GM21717 (cell line): ENCODE measurements around the gene GP1BB.

Source experiments
- ATAC-seq: cut with Tn5 transposase; IDR thresholded peaks from one replicate; pipeline ENCODE4 v1.9.1; 2021; ENCODE audit warnings: mild to moderate bottlenecking, moderate library complexity; ENCODE audit not compliant: unreplicated experiment

Gene GP1BB

DNA sequence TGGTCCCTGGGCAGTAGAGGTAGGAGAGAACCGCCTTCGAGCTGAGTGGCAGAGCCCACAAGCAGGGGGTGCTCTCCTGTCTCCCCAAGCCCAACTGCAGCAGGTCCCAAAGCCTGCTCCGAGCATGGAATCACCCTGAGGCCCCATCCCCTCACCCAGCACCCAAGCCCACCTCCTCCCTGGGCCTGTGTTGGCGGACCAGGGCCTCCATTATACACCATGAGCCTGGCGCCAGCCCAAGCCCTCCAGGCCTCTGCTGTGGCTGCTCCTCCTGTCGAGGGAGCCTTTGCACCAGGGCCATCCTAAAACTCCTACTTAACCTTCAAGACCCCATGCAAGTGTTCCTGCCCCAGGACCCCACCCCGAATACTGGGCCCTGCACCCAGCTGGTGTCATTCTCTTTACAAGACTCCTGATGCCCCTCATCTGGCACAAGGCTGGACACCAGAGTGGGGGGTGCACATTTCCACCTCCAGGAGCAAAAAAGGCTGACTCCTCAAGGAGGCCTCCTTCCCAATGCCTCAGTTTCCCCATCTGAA is 16.6 kb downstream of the GP1BB start:
- no peak for ATAC-seq

DNA sequence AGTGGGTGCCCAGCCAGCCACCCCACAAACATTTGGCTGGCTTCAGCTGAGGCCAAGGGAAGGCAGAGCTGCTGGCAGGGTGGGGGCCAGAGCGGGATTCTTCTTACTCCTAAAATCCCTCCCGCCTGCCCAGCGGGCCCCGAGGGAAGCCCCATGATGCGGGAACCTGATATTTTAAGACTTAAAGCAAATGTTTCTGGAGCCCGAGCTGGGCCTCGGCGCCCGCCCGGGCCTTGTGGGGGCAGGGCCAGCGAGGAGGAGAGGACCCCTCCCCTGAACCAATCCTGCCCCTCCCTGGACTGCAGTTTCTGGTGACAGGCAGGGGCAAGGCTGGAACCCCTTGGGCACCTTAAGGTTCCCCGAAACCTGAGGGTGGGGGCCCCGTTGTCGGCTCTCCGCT is 17.2 kb downstream of the GP1BB start:
- ATAC-seq, result no peak

DNA sequence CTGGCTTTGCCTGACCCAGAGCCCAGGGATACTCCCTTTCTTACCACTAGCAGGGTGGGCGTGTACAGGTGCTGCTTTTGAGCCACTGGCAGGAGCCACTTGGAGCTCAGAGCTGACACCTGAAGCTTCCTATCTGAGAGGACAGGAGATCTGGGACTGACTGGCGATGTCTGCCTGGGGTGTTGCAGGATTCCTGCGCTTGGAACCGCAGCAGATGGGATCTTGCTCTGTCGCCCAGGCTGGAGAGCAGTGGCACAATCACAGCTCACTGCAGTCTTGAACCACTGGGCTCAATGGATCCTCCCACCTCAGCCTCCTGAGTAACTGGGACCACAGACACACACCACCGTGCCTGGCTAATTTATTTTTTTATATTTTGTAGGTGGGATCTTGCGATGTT is 17.7 kb downstream of the GP1BB start:
- no peak for ATAC-seq

DNA sequence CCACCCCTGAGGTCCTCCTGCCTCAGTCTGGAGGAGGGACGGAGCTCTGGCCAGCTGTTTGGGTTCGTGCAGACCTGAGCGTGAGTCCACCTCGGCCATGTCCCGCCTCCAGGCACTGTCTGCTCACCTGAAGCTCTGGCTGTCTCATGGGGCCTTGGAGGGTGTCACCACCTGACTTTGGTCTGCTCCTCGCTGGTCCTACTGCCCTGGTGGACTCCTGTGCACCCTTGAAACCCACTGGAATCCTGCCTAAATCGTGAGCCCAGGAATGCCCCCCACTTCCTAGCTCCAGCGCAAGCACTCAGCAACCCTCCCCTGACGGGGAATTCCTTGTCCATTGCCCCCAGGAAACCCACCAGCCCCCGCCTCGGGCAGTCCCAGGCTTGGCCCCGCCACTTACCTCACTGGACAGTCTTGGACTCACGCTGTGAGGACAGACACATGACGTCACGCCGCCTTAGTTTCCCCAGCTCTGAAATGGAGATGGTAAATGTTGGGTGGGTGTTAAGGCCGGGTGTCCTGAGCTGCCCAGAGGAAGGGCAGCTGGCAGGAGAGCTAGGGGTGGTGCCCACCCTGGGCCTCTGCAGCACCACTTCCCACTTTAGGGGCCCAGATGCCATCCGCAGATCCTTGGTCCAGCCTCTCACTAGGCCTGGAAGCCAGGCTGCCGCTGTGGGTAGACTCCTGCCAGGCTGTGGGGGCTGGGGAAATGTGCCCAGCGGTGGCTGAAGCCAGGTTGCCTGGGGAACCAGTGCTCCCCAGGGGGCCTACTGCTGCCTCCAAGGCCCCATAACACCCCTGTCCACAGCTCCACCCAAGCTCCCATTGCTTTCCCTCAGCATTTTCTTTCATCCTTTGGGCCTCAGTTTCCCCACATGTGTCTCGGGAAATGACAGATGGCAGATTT is 19.1 kb downstream of the GP1BB start:
- ATAC-seq, result no peak

DNA sequence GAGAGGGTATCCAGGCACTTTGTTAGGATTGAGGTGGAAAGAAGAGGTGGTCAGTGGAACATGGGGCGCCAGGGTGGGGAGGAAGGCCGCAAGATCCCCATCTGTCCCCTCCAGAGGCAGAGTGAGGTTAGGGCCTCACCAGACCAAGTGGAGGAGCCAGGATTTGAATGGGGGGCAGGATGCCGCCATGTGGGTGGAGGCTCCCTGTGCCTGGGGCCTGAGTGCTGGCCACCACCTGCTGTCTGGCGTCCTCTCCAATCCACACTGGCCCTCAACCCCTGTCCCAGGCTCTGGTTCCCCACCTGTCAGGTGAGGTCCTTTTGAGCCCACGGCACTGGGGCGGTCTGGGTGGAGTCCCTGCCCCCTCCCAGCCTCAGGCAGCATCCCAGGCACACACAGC is 19.7 kb downstream of the GP1BB start:
- no peak for ATAC-seq

DNA sequence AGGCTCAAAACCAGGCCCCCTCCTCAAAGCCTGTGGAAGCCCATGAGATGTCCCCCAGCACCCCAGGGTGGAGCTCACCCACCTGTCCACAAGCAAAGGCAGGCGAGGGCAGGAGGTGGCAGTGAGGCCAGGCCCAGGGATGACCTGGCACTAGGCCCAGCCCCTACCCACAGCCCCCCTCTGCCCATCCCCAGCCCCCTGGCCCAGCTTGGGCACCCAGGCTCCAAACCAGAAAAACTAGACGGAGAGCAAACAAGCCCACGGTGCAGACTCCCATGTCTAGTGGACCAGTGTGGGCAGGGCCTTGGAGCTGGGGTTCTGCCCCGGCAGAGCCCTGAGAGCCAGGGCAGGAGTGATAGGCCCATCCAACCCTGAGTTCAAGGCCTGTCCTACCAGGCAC is 20.3 kb downstream of the GP1BB start:
- ATAC-seq, result no peak

DNA sequence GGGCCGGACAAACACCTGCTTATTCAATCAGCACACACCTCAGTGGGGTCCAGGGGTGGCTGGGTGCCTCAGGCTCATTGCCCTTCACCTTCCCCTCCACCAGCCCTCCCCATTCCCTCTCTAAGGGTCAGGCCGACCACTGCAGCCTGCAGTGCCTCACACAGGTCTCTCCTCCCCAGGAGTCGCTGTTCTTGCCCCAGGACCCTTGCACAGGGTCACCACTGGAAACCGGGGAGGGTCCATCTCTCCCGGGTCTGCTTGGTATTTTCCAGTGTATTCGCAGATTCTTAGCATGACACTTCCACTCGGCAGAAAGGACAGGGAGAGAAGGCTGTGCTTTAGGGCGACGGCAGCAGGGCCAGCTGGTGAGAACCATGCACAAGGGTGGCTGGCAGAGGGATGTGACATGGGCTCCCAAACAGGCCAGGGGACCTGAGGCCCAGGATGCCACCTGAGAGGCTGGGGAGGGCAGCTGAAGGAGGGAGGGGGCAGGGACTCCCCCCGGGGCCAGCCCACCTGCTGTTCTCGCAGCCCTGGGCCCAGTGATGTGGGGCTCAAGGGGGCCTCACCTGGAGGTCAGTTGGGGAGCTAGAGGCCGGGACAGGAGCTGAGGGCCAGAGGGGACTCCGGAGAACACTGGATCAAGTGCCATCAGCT is 21.1 kb downstream of the GP1BB start:
- no peak for ATAC-seq

DNA sequence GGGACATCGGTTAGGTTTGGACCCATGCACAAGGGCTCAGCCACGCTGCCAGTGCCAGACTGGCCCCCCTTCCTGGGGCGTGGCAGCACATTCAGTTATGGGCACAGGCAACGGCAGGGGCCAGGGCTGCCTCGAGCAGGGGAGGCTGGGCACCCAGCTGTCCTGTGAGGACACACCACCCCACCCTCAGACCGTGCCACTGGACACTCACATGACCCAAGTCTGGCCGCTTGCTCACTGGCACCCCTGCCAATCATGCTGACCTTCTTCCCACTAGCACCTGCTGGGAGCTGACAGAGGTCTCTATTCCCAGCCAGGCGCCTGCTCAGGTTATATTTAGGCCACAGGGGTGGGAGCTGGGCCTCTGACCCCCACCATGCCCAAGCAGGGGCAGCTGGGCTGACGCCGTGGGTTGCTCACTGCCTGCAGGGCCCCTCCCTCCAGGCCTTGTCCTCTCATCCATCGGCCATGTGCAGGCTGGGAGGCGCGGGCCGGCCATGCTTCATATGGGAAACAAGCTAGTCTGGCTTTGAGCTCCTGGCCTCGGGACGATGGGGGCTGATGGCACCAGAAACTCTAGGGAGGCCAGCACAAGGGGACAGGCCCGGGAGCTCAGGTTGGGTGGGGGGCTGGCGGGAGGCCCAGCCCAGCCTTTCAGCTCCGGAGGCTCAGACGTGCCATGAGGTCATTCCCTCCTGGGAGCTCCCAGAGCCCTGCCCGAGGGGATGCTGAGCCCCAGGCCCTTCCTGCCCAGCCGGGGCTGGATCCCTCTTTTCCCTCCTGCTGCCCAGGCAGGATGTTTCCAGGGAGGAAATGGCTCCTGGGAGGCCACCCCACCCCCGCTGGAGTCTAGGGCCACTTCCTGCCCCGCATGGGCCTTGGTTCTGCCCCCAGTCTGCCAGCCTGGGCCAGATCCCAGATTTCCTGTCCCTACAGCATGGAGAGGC is 22.1 kb downstream of the GP1BB start:
- ATAC-seq, result no peak

DNA sequence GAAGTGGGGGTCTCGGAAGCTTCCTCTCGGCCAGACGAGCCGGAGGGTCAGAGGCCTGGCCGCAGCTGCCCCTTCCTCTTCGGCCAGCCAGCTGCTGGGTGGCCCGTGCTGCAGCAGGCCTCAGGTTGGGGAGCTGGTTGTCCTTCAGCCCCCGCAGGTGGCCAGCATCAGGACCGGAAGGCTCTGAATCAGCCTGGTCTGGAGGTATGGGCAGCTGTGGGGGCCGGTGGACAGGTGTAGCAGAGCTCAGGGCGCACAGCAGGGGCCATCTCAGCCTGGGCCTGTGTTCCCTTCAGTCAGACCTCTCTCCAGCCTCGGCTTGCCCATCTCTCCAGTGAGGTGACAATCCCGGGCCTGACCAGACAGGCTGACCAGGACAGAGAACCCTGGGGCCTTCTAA is 23.4 kb downstream of the GP1BB start:
- no peak for ATAC-seq

DNA sequence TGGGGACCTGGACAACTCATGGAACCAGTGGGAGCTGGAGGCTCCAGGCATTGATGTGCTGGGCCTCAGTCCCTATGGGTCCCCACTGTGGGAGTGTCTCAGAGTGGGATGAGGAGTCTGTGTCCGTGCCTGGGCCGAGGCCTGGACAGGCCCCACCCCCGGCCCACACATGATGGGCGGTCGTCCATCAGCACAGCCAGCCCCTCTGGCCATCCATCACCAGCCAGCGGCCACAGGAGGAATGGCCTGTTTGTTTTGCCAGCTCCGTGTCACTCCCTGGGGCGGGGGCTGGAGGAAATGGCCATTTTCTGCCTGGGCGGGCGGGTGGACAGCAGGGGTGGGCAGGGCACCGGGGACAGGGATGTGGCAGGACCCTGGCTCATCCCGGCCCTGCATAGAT is 24.2 kb downstream of the GP1BB start:
- no peak for ATAC-seq

DNA sequence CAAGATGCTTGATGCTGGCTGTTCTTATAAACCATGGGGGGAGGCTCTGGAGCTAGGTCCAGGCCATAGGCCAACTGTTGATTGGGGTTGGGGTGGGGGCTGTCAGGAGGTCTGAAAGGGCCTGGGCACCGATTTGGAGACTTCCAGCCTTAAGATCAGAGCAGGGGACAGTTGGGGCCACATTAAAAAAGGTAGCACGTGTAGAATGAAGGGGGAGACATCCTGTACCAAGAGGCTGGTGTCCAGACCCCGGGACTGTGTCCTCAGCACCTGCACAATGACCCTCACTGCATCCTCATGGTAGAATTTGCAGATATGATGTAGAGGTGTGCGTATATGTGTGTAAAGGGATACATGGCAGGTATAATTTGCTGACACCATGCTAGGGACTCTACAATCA is 24.8 kb downstream of the GP1BB start:
- ATAC-seq, result no peak

DNA sequence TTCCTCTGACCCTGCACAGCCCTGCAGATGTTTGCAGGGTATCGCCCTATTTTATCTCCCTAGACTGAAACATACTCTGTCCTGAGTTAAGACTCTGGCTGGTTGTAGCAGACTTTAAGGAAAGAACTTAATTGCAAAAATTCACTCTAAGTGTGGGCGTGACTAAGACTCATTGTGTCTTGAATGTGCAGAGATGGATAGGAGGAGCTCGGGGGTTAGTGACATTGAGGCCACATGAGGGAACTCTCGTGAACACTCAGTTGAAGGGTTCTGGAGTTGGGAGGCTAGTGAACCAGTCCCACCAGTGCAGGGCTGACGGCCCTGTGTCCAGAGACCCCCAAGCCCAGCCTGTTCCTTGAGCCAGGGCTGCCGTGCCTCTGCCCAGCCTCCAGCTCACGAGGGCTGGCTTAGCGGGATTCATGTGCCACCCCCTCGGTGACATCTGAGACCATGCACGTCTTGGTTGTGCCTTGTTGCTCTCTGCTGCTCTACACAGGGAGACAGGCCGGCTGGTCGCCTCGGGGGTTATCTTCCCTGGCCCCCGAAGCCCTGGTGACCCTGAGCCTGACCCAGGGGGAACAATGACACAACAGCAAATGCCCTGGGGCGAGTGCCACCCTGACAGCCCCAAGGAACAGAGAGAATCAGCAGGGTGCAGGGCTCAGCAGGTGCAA is 25.8 kb downstream of the GP1BB start:
- ATAC-seq, result no peak

DNA sequence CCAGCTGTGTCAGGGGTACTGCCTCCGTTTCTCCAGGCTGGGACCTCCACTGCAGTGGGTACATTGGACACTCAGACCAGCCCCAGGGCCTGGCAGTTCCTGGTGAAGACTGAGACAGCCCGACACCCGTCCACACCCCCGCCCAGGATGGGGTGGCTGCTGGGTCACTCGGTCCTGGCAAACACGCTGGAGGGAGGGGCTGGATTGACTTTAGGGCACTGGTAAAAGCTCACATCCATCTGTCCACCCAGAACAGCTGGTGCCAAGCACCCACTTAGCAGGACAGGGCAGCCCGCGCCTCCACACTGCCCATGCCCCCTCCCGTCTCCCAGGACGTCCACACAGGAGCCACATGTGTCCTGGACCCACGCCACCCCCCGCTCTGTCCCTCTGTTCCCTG is 26.5 kb downstream of the GP1BB start:
- ATAC-seq, result no peak

DNA sequence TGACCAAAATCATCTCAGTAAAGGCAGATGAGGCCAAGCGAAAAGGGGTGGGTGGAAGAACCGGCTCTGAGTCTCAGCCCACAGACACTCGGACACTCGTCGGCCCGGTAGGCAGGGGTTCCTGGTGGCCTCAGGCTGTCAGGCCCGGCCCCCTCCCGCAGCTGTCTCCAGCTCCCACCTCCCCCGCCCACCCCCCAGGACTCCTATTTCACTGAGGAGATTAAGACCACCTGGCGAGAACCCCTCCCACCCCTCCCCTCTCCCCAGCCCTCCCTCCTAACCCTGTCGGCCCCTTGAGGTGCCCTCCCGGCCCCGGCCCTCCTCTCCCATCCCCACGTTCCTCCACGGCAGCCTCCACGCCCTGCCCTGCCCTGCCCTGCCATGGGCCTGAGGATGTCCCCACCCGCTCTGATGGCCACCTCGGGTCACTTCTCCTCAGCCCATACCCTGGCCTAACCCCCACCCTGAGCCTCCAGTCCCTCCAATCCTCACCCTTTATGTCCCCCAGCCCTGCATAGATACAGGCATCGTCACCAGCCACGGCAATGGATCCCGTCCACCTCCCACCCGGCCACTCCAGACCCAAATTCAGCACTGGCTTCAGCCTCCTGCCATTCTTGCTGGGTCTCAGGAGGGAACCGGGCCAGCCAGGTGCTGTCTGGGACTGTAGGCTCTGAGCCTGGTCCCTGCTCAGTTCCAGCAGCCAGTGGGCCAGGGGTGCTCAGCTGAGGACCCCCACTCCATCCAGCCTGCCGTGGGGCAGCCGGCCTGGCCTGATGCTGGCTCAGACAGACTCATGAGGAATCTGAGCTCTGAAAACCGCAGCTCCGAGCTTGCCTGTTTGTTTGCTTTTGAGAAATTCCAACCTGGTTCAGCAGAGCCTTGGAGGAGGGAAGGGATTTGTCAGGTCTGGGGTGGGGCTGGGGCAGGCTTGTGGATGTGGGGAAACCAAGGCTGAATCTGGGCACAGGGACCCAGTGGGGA is 27.5 kb downstream of the GP1BB start:
- no peak for ATAC-seq

DNA sequence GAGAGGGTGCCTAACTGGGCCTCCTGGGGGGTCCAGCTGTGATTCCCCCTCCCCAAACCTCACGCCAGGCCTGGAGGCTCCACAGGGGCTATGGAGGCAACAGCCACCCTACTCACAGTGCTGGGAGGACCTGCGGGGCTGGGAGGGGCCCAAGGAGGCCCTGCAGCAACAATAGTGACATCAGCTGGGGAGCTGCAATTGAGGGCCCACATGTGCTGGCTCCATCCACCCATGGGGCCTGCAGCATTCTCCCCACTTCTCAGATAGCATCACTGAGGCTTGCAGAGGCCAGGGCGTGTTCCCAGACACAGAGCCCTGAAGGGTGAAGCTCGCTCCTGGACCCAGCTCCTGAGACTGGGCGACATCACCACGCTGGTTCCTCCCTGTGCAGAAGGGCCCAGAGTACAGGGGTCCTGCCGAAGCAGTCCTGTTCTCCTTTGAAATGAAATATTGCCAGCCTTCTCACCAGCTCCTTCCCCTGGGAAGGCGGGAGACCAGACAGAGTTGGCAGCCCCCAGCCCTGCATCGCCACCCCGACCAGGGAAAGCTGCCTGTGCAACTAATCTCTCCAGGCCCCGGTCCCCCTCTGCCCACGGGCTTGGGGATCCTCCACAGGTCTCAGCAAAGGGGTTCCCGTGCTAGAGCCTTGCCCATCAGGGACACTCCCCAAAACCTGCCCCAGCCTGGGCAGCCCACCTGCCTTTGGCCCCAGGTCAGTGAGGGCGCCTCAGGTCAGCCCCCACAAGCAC is 28.3 kb downstream of the GP1BB start:
- no peak for ATAC-seq

DNA sequence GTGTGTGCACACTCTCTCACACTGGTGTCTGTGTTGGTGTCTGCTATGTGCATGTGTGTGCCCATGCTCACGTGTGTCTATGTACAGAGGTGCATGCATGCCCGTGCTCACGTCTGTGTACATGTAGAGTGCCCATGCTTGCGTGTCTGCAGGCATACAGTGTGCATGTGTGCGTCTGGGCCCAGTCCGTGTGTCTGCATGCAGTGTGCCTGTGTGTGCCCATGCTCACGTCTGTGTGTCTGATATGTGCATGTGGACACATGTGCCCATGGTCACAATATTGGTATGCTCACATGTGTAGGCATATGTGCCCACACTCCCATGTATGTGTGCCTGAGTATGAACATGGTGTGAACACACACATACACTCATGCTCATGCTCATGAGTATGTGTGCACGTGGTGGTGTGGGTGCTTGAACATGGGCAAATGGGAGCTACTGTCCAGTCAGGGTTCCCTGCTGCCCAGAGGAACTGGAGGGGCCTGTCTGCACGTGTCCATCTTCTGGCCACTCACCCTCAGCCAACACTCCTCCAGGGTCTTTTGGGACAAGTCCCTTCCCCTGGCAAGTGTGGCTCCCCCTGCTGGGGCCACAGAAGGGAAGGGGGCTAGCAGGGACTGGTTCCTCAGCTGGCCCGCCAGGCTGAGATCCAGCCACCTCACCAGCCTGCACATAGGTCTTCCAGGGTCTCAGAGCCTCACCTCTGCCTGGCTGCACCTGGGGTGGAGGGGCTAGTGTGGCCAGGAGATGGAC is 29.9 kb downstream of the GP1BB start:
- ATAC-seq, result no peak

DNA sequence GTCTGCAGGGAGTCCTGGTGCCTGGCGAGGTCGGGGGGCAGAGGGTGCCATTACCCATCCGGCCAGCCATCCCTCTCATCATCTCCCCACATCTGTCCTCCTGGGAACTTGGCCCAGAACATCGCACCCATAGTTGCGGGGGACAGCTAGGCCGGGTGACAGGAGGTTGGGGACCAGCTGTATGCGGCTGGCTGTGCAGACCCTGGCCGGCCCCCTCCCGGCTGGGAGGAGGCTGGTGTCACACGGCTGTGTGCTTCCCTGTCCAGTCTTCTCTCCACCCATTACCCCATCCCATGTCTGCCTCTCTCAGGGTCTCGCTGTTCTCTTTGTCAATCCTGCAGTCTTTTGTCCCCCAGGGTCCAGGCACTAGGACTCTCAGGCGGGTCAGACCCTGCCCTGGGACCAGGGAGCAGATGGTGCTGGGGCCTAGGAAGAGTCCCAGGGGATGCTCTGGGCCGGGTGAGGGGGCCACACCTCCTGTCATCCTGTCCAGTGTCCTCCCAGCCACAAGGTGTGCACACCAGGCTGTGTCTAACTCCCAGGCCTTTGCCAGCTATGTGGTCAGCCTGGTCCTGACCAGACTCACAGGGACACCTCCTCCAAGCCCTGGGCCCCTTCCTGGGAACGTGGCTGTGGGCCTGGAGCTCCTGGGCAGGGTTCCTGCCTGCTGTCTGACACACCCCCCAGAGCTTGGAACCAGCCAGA is 30.8 kb downstream of the GP1BB start:
- ATAC-seq, result no peak
